ENCODE measurements around the gene FOSL1. TPM values are rescaled to one million over a fixed set of nuclear protein-coding genes. Genes with fewer than 3 reads are reported as not detected.

Gene FOSL1
- total RNA-seq, 4 donors from 2014 or later: 1.5 to 15.2 (median 2.8) TPM

Other genes starting within 250 kb of the FOSL1 start
- 10 to 100 TPM; 31.5 to 65.7 (median 34.6) TPM for gene RELA, start 237.5 kb downstream of the FOSL1 start, total RNA-seq
- 10 to 100 TPM; 39.3 to 54.2 (median 49.0) TPM for gene KAT5, start 188.1 kb downstream of the FOSL1 start, total RNA-seq
- 100 to 1,000 TPM in 2 of 4 donors, 10 to 100 TPM in 2; 41.6 to 101 (median 97.7) TPM for gene RNASEH2C, start 179.6 kb downstream of the FOSL1 start, total RNA-seq
- 10 to 100 TPM in 3 of 4 donors, 1 to 10 TPM in 1; 7.0 to 30.0 (median 14.6) TPM for gene AP5B1, start 119.4 kb downstream of the FOSL1 start, total RNA-seq
- under 1 TPM in 2 of 4 donors, not detected in 2; 0.34 to 0.44 TPM for gene OVOL1, start 113.3 kb downstream of the FOSL1 start, total RNA-seq
- under 1 TPM in 1 of 4 donors, not detected in 3; 0.85 TPM for gene SNX32, start 66.4 kb downstream of the FOSL1 start, total RNA-seq
- 100 to 1,000 TPM; 375 to 550 (median 447) TPM for gene CFL1, start 42.2 kb downstream of the FOSL1 start, total RNA-seq
- 10 to 100 TPM; 19.9 to 41.8 (median 30.2) TPM for gene MUS81, start 40.0 kb downstream of the FOSL1 start, total RNA-seq
- 10 to 100 TPM; 45.0 to 85.2 (median 62.2) TPM for gene EFEMP2, start 27.6 kb downstream of the FOSL1 start, total RNA-seq
- gene CTSW, start 20.6 kb downstream of the FOSL1 start, total RNA-seq: 1 to 10 TPM in 3 of 4 donors, not detected in 1; 1.7 to 5.7 (median 2.9) TPM
- 10 to 100 TPM; 43.8 to 64.2 (median 51.9) TPM for gene FIBP, start 11.9 kb downstream of the FOSL1 start, total RNA-seq
- gene CCDC85B, start 9.7 kb downstream of the FOSL1 start, total RNA-seq: 10 to 100 TPM; 15.7 to 59.9 (median 29.3) TPM
- 10 to 100 TPM; 18.5 to 20.5 (median 19.4) TPM for gene C11orf68, start 18.7 kb upstream of the FOSL1 start, total RNA-seq
- gene DRAP1, start 19.0 kb upstream of the FOSL1 start, total RNA-seq: 10 to 100 TPM; 34.4 to 85.0 (median 54.4) TPM
- not detected for gene TSGA10IP, start 45.1 kb upstream of the FOSL1 start, total RNA-seq
- gene SART1, start 61.3 kb upstream of the FOSL1 start, total RNA-seq: 10 to 100 TPM; 33.7 to 69.9 (median 41.8) TPM
- gene EIF1AD, start 101.8 kb upstream of the FOSL1 start, total RNA-seq: 10 to 100 TPM; 12.1 to 33.5 (median 25.4) TPM
- gene BANF1, start 102.1 kb upstream of the FOSL1 start, total RNA-seq: 10 to 100 TPM; 14.9 to 67.8 (median 16.7) TPM
- gene CST6, start 111.6 kb upstream of the FOSL1 start, total RNA-seq: not detected
- 1 to 10 TPM in 1 of 4 donors, not detected in 3; 1.5 TPM for gene CATSPER1, start 126.1 kb upstream of the FOSL1 start, total RNA-seq
- gene GAL3ST3, start 148.8 kb upstream of the FOSL1 start, total RNA-seq: under 1 TPM in 1 of 4 donors, not detected in 3; 0.38 TPM
- 100 to 1,000 TPM in 3 of 4 donors, 10 to 100 TPM in 1; 97.2 to 223 (median 118) TPM for gene SF3B2, start 152.0 kb upstream of the FOSL1 start, total RNA-seq
- 10 to 100 TPM; 38.3 to 75.7 (median 41.0) TPM for gene PACS1, start 169.9 kb upstream of the FOSL1 start, total RNA-seq